Prostate gland (tissue), 2 donors: Measurements from ENCODE around the gene SIGLEC7. TPM values are rescaled to one million over a fixed set of nuclear protein-coding genes. Genes with fewer than 3 reads are reported as not detected.
"Not testable (repeated sequence)": the region's sequence is repeated elsewhere in the genome, so short reads cannot be mapped to it uniquely, and the experiment has no call there.

Source experiments
- DNase-seq: peaks from one replicate; pipeline ENCODE4 v3.0.0-alpha.2; 2019; ENCODE audit warnings: low spot score
- H3K27ac ChIP-seq, 2 donors: fragments of 200-600 bp; sonication (generic); 2 replicates each; pipeline ENCODE4 v1.5.1; 2017 to 2019
- H3K27me3 ChIP-seq: fragments of 200-600 bp; sonication (generic); replicated peaks from 2 replicates; pipeline ENCODE4 v1.5.1; 2019; ENCODE audit not compliant: insufficient read depth
- H3K36me3 ChIP-seq, 2 donors: fragments of 200-600 bp; sonication (generic); 1 replicate in 1 of 2; 2 replicates in 1 of 2; pipeline versions ENCODE4 v1.5.1 to v1.8.1; 2017 to 2019
- H3K4me1 ChIP-seq: fragments of 200-600 bp; sonication (generic); replicated peaks from 2 replicates; pipeline ENCODE4 v1.5.1; 2019
- H3K4me3 ChIP-seq, 2 donors: fragments of 200-600 bp; sonication (generic); 2 replicates each; pipeline ENCODE4 v1.5.1; 2017 to 2019
- H3K9me3 ChIP-seq: fragments of 200-600 bp; sonication (generic); 2 replicates; pipeline ENCODE4 v1.5.1; 2017
- CTCF ChIP-seq, 4 experiments: fragments of 200-600 bp in 2 of 4; fragments of 450-650 bp in 2 of 4; sonication (generic) in 2 of 4; IDR thresholded peaks; 1 replicate in 3 of 4; 2 replicates in 1 of 4; pipeline ENCODE4 v1.5.1; 2016 to 2019; ENCODE audit warnings: antibody characterized with exemption in 4 of 4, mild to moderate bottlenecking in 2 of 4, moderate library complexity in 2 of 4
- POLR2A ChIP-seq: fragments of 450-650 bp; IDR thresholded peaks from one replicate; pipeline ENCODE4 v1.6.1; 2016; ENCODE audit warnings: antibody characterized with exemption, mild to moderate bottlenecking
- POLR2AphosphoS5 ChIP-seq: sonication (generic); formaldehyde crosslinking; IDR thresholded peaks from one replicate; pipeline ENCODE4 v1.6.1; 2017; ENCODE audit warnings: antibody characterized with exemption
- WGBS: methylation state at CpG from one replicate; pipeline ENCODE4 v1.1.5; 2018; 5-methylcytosine and 5-hydroxymethylcytosine counted together
- intact Hi-C: fragments of 100-400 bp; cut with DNase I; formaldehyde crosslinking; loops from one replicate; pipeline ENCODE4 v1.14.2; 2022
- total RNA-seq, 2 donors: library from RNA; depleted of rRNA; stranded (reverse); fragments of >200 nt; gene quantifications; one replicate each; pipeline ENCODE4 v1.1.0, GENCODE V29; 2016

SIGLEC7 gene
- total RNA-seq, 2 donors from 2014 or later = not detected

DNA sequence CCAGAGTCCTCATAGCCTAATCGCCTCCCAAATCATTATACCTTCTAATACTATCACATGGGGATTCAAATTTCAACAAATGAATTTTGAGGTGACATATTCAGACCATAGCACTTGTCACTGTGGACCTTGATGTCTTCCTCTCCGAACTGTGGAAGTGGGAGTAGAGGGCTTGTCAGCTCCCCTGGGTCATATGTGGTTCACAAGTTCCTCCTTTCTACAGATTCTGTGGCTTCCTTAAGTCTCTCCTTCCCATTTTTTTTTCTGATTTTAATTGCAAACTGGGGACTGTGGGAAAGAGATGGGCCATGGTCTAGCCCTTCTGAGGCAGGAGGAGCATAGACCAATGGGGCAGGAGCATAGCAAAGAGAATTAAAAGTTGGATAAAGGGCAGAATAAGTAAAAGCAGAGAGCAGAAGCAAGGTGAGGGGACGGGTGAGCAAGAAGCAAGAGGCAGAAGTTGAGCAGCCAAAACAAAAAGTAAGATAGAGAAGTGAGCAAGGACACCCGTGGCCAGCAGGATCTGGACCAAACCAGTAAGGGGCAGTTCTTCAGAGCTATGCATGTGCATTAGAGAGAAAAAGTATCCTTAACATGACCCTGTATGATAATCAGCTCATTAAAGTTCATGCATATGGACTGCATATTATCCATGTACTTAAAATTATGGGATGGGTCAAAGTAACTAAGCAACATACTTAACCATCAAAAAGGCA lies 2.6 kb upstream of the SIGLEC7 start:
- no peak for DNase-seq
- WGBS = 75% methylated on average over 4 of the region's 4 CpGs
- intact Hi-C loops = no loop called here
- no peaks in the 10 kb centered on the region for H3K9me3 ChIP-seq
- H3K27me3 ChIP-seq = peaks cover 4% of the 10 kb centered on the region
- no peak overlapping the region for H3K4me3 ChIP-seq
- H3K27ac ChIP-seq = no peak overlapping the region
- H3K36me3 ChIP-seq = no peaks in the 10 kb centered on the region
- no peak for TF ChIP-seq CTCF (IDR thresholded peaks at IDR 0.05)
- no peak for TF ChIP-seq POLR2AphosphoS5
- no peak for TF ChIP-seq POLR2A
- H3K4me1 ChIP-seq = no peaks in the 10 kb centered on the region

DNA sequence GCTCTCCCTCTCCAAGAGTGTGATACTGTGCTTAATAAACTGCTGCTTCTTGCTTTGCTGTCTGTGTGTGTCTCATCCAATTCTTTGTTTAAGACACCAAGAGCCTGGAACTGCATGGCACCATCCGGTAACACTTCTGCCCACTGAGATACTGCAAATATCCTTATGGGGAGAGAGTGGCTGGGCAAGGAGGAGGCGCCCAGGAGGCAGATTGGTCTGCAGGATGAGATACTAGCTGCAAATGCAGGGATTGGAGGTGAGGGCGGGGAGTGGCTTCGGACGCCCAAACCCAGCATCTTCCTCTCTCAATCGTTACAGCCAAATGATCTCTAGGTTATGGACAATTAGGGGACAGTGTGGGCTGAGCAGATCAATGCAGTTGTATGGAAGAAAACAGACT lies 1.7 kb upstream of the SIGLEC7 start:
- peaks cover 4% of the 10 kb centered on the region for H3K27me3 ChIP-seq

GRCh38 chr19:51141181-51141580 lies 920 bp upstream of the SIGLEC7 start:
- intact Hi-C loops = no loop called here
- peaks cover 4% of the 10 kb centered on the region for H3K27me3 ChIP-seq
- H3K9me3 ChIP-seq = no peaks in the 10 kb centered on the region
- no peak overlapping the region for H3K27ac ChIP-seq
- no peaks in the 10 kb centered on the region for H3K4me1 ChIP-seq
- no peaks in the 10 kb centered on the region for H3K36me3 ChIP-seq
- no peak overlapping the region for H3K4me3 ChIP-seq
- 72% methylated on average over 6 of the region's 6 CpGs for WGBS
- DNase-seq = no peak
- TF ChIP-seq POLR2A (no peak), CTCF (IDR thresholded peaks at IDR 0.05) (no peak), POLR2AphosphoS5 (no peak)

More for the DNA sequence above, 1.7 kb upstream of the SIGLEC7 start:
- DNase-seq = no peak
- no peaks in the 10 kb centered on the region for H3K4me1 ChIP-seq
- H3K9me3 ChIP-seq = no peaks in the 10 kb centered on the region
- no peak overlapping the region for H3K4me3 ChIP-seq
- H3K27ac ChIP-seq = no peak overlapping the region
- intact Hi-C loops = no loop called here
- WGBS = 26% methylated on average over 6 of the region's 6 CpGs
- no peak for TF ChIP-seq CTCF (IDR thresholded peaks at IDR 0.05)
- TF ChIP-seq POLR2A = no peak
- TF ChIP-seq POLR2AphosphoS5 = no peak
- H3K36me3 ChIP-seq = no peaks in the 10 kb centered on the region

GRCh38 chr19:51142809-51143475 lies 841 bp downstream of the SIGLEC7 start:
- DNase-seq, H3K4me1 ChIP-seq, H3K4me3 ChIP-seq, H3K27ac ChIP-seq, H3K36me3 ChIP-seq, intact Hi-C loops, H3K9me3 ChIP-seq, H3K27me3 ChIP-seq: not testable (repeated sequence)
- WGBS = 70% methylated on average over 10 of the region's 15 CpGs

- intact Hi-C loops = no loop called here
- peaks cover 4% of the 10 kb centered on the region for H3K27me3 ChIP-seq
- H3K4me3 ChIP-seq = no peak overlapping the region
- H3K4me1 ChIP-seq = no peaks in the 10 kb centered on the region
- TF ChIP-seq POLR2A = no peak
- TF ChIP-seq CTCF (IDR thresholded peaks at IDR 0.05) = no peak
- H3K36me3 ChIP-seq = no peaks in the 10 kb centered on the region
- H3K9me3 ChIP-seq = no peaks in the 10 kb centered on the region
- no peak for DNase-seq
- WGBS = 82% methylated on average over 3 of the region's 5 CpGs
- H3K27ac ChIP-seq = no peak overlapping the region
Observed at GRCh38 chr19:51143486-51143885, 1.4 kb downstream of the SIGLEC7 start.
